ENCODE measurements around the gene FBN1. TPM values are rescaled to one million over a fixed set of nuclear protein-coding genes. Genes with fewer than 3 reads are reported as not detected.

FBN1 gene
- polyA plus RNA-seq, 1 experiment = 565 TPM

DNA sequence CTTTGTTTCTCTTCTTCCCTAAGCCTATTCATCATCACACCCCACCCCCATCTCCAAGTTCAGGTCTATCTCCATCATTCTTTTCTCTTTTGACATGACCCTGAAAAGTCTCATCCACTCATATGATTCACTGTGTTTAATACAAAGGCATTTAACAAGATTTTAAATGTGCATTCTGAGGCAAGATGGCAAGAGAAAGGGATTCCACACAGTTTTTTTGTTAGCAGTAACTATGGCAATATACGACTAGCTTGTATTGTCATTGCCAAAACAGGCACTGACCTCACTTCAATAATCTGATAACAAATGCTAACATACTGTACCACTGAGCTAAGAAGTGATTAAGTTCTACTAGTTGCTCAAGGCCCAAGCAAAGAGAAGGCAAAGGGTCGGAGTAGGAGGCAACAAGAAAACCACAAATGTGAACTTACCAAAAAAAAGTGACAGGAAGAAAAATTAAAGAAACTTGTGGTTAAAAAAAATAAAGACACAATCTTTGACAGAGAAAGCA is 53.2 kb downstream of the FBN1 start:
- peak; percentile 97 for DNase-seq (ENCODE audit: low read depth)
- TF ChIP-seq, protein P1, sequence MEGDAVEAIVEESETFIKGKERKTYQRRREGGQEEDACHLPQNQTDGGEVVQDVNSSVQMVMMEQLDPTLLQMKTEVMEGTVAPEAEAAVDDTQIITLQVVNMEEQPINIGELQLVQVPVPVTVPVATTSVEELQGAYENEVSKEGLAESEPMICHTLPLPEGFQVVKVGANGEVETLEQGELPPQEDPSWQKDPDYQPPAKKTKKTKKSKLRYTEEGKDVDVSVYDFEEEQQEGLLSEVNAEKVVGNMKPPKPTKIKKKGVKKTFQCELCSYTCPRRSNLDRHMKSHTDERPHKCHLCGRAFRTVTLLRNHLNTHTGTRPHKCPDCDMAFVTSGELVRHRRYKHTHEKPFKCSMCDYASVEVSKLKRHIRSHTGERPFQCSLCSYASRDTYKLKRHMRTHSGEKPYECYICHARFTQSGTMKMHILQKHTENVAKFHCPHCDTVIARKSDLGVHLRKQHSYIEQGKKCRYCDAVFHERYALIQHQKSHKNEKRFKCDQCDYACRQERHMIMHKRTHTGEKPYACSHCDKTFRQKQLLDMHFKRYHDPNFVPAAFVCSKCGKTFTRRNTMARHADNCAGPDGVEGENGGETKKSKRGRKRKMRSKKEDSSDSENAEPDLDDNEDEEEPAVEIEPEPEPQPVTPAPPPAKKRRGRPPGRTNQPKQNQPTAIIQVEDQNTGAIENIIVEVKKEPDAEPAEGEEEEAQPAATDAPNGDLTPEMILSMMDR (IDR thresholded peaks at IDR 0.05; ENCODE audit: insufficient read depth, low read depth, low read length) = no peak
- peaks cover 6% of the 10 kb centered on the region; the same call in 1 of the 2 replicates for H3K36me3 ChIP-seq (ENCODE audit: control insufficient read depth, insufficient read depth, low read length)
- no peak overlapping the region for H3K4me3 ChIP-seq (ENCODE audit: low read depth, low read length)
- ChIA-PET CTCF (interaction anchor here (1.2 to 1.4 kb wide), 2 partner anchors 9 to 13 kb away, joined by 3 read pairs; no protein-coding TSS in a partner anchor), POLR2A (interaction anchor here (0.6 kb wide), 1 partner anchor 16 kb away, joined by 3 read pairs; no protein-coding TSS in a partner anchor)
- no peaks in the 10 kb centered on the region for H3K27me3 ChIP-seq (ENCODE audit: control insufficient read depth, insufficient read depth, low read length)

DNA sequence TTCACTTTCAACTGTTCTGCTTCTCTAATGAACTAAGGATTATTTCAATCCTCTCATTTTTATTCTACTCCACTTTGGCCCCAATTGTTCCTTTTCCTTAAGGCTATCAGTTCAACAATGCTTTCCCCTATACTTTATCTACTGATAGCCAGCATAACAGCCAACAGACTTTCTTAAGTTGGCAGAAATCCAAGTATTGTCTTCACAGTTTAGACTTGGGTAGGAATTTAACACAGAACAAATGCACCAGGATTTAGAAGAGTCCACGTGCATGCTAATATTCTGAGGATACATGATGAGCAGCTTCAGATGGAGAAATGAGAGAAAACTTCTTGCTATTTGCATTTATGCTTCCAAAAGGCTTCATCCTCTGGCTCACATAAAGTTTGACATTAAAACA is 54.8 kb downstream of the FBN1 start:
- no peaks in the 10 kb centered on the region for H3K27me3 ChIP-seq (ENCODE audit: control insufficient read depth, insufficient read depth, low read length)
- CTCF ChIA-PET = interaction anchor here (3.4 kb wide), 1 partner anchor 11 kb away, joined by 10 read pairs; no protein-coding TSS in a partner anchor
- 0 out of 2 replicates have a peak, but pooled peaks cover 4% of the 10 kb centered on the region for H3K36me3 ChIP-seq (ENCODE audit: control insufficient read depth, insufficient read depth, low read length)
- no peak overlapping the region for H3K4me3 ChIP-seq (ENCODE audit: low read depth, low read length)
- TF ChIP-seq, protein P1 (IDR thresholded peaks at IDR 0.05; ENCODE audit: insufficient read depth, low read depth, low read length) = no peak
- POLR2A ChIA-PET = no interaction called here
- DNase-seq (ENCODE audit: low read depth) = no peak

DNA sequence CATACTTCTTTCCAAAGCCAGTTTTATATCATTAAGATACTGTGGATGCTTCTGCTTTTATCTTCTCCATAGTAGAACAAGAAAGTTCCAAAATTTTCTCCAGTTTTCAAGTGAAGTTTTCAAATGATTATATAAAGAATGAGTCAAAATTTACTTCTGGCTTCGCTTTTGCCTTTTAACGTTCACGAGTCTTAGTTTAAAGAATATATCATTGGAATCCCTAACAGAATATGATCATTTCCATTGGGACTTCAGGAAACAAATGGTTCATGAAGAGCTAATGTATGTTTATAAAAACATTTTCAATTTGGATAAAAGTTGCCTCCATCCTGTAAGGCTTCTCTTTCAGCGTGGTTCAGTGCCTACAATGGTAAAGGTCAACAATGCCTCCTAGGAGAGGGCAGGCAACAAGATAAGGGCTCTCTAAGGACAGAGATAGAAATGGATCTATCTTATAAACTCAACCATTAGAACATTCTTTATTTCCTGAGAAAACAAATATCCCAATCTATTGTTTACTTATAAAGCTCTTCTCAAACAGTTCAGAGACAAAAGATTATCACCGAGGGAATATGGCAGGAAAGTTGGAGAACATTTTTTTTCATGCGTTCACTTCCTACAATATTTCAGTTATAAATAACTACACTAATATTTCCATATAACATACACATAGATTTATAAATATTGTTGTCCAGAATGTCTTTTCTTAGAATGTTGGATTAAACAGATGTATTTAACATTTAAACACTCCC is 60.5 kb downstream of the FBN1 start:
- CTCF ChIA-PET = interaction anchor here (0.7 to 1.0 kb wide), 3 partner anchors 21 to 218 kb away, joined by 3 read pairs; no protein-coding TSS in a partner anchor

DNA sequence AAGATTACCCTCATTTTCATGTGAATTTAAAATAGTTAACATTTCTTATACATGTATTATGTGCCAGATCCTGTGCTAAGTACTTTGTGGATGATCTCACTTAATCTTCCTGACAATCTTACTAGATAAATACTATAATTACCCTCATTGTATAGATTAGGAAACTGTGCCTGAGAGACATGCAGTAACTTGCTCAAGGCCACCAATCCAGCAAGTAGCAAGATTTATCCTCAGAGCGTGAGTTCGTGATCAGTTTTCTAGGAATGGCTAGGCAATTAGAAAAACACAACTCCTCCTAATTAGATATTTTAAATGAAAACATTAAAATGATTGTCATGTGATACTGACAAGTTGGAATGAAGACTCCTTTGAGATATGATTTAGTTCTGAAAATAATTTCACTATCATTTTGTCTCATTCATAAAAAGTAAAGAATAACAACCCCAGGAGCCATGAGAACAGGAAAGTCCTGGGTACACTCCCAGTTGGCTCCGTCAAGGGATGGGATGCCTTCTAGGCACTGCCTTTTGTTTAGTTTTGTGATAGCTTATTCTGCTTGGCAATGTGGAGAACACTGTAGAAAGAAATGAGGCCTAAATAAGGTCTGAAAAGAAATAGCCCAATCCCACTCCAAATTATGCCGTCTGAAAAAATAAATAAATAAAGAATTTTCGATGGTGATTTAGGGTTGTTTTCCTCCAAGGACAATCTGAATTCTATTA is 61.3 kb downstream of the FBN1 start:
- POLR2A ChIA-PET = no interaction called here
- 0 out of 2 replicates have a peak, but pooled peaks cover 6% of the 10 kb centered on the region for H3K36me3 ChIP-seq (ENCODE audit: control insufficient read depth, insufficient read depth, low read length)

More for the DNA sequence above, 60.5 kb downstream of the FBN1 start:
- POLR2A ChIA-PET = no interaction called here
- Histone ChIP-seq H3K4me3 (ENCODE audit: low read depth, low read length) (no peak overlapping the region), H3K36me3 (ENCODE audit: control insufficient read depth, insufficient read depth, low read length) (0 out of 2 replicates have a peak, but pooled peaks cover 6% of the 10 kb centered on the region), H3K27me3 (ENCODE audit: control insufficient read depth, insufficient read depth, low read length) (no peaks in the 10 kb centered on the region)
- no peak for DNase-seq (ENCODE audit: low read depth)
- TF ChIP-seq, protein P1 (IDR thresholded peaks at IDR 0.05; ENCODE audit: insufficient read depth, low read depth, low read length) = no peak

More for the DNA sequence above, 61.3 kb downstream of the FBN1 start:
- Histone ChIP-seq H3K27me3 (ENCODE audit: control insufficient read depth, insufficient read depth, low read length) (no peaks in the 10 kb centered on the region), H3K4me3 (ENCODE audit: low read depth, low read length) (no peak overlapping the region)
- TF ChIP-seq, protein P1 (IDR thresholded peaks at IDR 0.05; ENCODE audit: insufficient read depth, low read depth, low read length) = no peak
- no peak for DNase-seq (ENCODE audit: low read depth)
- CTCF ChIA-PET = interaction anchor here (0.9 to 1.0 kb wide), 2 partner anchors 22 to 84 kb away, joined by 3 read pairs; no protein-coding TSS in a partner anchor
